Nucleus accumbens (tissue), 56 donors: ENCODE data around the gene SAMD1.

Experiments
- DNase-seq, 56 donors: peaks; one replicate each; lab custom pipeline; 2025; lab: John Stamatoyannopoulos, UW

The SAMD1 gene

DNA sequence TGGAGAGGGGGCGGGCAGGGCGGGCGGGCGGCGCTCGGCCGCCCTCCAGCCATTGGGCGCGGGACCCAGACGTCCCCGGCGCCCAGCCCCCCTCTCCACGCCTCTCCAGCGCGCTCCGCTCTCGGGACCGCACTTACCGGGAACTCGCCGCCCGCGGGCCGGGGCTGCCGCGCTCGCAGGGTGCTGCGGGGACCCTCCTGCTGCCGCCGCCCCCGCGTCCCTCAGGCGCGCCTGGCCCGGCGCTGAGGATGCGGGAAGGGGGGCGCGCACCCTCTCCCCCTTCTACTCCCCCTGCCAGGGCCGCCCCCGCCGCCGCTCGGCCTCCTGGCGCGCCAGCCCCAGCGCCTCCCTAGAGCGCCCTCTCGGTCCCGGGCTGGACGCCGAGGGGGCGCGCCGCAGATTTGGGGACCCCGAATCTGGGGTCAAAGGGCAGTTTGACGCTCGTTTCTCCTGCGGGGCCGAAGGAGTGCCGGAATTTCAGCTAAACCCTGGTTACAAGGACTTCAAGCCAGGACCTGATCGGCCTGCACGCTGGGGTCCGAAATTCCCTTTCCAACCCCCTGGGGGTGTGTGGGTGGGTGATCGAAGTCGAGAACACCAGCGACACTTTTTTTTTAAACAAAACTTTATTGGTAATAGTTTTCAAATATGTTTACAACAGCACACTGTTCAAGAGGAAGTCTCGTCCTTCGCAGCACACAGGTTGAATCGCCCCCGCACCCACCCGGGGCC, 696 bp upstream of the SAMD1 start:
- DNase-seq: peak in 41 of 56 donors; percentile 51 to 90 (median 79)

DNA sequence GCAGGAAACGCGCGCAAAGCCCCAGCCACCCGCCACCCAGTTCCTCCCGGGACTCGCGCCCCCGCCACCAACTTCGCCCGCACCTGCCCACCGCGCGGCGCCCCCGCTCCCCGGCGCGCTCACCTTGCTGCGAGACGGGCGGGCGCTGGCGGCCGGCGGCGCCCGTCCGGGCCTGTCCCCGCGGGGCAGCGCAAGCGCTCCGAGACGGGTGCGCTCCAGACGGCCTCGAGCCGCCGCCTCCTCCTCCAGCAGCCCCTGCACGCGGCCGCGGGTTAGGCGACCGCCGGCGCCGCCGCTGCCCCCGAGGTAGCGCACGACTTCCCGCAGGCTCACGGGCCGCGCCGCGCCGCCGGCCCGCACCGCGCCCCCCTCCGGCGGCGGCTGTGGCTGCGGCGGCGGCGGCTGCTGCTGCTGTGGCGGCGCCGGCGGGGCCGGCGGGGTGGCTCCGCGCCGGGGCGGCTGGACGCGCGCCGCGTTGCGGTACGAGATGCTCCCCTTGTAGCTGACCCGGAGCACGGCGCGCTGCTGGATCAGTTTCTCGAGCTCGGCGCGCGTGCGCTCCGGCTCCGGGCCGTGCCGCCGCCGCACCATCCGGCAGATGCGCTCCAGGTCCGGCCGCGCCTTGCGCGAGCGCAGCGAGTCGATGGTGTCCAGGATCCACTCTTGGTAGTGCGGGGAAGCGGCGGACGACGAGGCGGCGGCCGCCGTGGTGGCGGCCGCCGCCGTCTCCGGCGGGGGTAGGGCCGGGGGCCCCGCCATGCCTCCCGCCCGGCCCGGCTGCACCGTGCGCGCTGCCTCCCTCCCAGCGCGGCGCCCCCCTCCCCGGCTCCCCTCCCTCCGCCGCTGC, 666 bp downstream of the SAMD1 start:
- DNase-seq: peak in 18 of 56 donors; percentile 16 to 59 (median 32)

DNA sequence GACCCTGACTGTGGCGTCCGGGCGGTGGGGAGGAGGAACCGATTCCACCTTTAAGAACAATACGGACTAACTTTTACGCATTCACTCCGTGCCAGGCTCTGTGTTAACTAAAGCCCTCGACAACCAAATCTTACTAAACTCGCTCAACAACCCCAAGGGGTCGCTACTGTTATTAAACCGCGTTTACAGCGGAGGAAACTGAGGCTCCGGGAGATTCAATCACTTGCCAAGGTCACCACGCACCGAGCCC, 1.2 kb downstream of the SAMD1 start:
- DNase-seq: no peak

DNA sequence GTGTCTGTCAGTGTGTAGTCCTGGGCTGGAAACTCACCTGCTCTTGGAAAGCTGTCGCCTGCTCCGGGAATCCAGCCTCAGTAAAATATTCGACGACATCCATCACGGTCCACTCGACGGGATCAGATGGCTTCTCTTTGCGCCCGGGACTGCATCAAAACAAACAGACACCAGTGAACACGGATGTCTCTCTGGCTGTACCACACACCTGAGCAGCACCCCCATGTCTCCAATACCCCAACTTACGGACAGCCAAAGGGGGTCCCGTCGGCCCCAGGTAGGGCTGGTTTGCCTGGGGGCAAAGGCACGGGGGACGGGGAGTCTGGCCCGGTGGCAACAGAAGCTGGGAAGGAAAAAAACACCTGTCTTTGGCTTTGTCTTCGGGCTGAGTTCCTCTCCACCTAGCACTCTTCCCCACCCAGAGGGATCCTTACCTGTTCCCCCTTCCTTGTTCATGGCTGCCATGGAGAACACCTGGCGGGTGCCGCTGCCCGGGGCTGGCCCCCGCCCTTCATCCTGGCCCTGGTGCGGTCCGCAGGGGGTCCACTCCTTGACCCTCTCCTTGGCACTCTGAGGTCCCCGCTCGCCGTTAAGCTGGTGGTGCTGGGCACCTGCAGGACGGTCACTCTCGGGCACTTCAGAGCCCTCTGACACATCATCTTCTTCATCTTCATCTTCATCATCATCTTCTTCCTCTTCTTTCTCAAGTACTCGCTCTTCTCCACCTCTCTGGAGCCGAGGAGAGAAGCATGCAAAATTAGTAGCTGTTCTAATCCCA, 1.7 kb downstream of the SAMD1 start:
- DNase-seq: no peak

DNA sequence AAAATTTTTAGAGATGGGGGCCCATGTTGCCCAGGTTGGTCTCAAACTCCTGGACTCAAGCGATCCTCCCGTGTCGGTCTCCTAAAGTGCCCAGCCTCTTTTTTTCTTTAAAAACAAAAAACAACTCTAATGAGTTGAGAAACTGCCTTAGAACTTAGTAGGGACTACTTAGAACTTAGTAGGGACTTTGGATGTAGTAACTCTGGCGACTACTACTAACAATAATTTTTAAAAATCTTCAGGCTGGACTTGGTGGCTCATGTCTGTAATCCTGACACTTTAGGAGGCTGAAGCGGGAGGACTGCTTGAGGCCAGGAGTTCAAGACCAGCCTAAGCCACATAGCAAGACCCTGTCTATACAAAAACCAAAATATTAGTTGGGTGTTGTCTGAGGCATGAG, 4.5 kb downstream of the SAMD1 start:
- DNase-seq: no peak

DNA sequence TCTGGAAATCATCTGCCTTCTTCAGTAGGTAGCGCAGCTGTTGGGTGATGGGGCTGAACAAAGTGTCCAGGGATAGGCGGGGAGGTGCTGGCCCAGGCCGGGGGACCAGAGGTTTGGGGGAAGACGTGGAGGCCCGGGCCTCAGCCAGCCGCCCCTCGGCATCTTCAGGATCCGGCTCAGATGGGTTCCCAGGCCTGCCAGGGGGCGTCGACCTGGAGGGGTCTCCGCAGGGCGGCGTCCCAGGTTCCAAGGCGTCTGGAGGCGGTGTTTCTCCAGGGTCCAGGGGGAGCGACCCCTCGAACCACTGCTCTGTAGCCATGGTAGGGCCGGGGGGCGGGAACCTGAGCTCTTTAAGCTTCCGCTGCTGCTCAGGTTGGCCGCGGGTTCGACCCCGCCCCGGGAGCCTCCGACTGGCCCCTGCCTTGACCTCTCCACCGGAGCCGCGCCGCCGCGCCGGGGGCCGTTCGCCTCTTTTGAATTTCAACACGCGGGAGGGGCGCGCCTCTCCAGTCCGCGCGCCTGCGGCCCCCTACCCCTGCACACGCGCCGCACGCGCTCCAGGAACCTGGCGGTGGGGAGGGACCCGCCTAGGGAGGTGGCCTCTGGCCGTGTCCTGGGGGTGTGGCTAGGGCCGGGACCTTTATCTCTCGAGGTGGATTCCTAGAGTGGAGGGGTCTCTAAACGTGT, 5.1 kb downstream of the SAMD1 start, which contains the start of gene C19orf67:
C19orf67 (minus strand) TSS at position 475 of the 687 bp plus-strand sequence; CDS start at position 319, 156 bp downstream.
- no peak for DNase-seq

DNA sequence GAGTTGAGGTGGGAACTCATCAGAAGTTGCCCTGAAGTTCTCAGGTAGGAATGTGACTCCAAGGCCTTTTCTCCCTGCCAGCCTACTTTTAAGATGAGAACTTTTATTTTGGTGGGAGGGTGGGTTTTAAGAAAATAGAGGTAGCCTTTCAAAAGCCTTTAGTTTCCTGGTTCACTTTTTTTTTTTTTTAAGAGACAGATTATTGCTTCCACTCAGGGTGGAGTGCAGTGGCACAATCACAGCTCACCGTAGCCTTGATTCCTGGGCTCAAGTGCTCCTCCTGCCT, 7.9 kb downstream of the SAMD1 start:
- no peak for DNase-seq

DNA sequence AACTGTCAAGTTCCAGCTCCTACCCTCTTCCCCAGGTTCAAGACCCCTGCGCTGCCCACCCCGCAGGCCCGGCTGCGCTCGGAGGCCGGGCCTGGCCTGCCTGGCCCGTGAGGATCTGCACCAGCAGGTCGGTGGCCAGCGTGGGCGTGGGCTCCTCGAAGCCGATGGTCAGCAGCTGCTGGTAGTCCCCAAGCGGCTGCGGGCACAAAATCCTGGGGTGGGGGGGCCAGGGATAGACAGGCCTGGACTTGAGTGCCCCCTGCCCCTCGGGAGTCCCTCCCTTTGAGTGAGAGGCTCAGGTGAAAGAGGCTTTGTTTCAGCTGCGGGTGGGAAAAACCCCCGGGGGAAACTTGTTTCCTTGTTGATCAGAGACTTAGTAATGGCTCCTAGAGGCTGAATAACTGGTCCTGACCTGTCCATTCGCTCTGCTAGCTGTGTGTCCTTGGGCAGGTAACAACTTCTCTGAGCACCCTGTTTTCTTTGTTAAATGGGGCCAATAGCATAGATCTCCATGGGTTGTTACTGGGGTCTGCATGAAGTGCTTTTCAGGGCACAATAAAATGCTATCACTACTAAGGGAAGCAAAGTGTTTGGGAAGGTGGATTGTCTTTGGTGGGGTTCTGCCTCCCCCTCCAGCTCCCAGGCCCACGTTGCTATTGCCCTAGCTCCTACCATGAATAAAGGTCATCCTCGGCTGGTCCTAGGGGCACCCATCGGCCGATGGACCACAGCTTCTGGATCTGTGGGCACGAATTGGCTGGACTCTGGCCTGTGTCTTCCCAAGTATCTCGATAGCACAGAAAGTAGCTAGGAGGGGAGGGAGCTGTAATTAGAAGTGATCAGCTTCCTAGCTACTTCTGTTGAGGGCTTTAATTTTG, 8.5 kb downstream of the SAMD1 start:
- peak in 14 of 56 donors; percentile 29 to 81 (median 50) for DNase-seq

DNA sequence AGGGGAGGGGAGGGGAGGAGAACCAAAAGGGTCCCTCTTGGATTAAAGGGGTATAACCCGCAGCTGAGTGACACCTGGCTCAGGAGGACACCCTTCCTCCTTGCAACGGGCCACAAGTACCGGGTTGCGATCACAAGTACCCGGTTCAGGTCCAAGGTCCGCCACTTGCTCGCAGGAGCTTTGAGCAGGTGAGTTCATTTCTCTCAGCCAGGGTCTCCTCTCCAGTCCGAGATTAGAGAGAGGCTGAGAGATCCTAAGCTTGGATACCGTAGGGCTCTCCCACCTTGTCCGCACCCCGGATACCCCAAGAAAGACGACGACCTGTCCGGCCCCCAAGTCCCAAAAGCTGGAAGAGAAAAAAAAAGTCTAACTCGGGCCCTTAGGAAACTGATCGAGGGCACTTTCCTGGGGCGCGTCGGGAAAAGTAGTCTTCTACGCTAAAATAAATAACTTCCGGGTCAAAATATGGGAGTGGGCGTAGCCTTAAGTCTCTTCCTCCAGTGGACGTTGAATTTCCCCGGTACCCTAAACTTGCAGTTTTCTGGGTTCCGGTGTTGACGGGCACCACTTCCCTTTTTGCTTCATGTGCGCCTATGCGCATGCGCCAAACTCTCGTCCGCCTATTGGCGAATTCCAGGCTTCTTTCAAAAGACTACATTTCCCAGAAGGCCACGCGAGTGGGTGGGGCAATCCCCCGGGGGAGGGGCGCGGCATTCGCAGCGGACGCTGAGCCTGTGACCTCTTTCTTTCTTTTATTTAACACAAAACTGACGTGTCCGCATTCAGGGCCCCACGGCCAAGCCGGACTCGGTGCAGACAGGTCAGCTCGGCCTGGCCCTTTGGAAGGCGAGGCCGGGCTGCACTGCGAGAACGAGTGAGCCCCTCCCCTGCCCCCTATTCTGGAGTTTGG, 9.4 kb downstream of the SAMD1 start:
- peak; percentile 74 to 99 (median 97) for DNase-seq

DNA sequence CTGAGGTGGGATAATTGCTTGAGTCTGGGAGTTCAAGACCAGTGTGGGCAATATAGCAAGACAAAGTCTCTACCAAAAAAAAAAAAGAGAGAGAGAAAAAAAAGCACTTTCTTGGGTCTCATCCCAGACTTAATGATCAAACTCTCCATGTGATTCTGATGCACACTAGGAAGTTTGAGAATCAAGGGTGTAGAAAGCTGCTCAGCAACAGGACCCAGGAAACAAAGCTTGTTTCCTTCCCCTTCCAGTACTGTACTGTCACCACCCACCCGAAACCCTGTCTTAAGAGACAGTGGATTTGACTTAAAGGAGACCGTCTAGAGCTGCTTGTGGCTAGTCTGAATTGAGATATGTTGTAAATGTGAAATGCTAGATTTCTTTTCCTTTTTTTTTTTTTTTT, 12.1 kb downstream of the SAMD1 start:
- DNase-seq: no peak

DNA sequence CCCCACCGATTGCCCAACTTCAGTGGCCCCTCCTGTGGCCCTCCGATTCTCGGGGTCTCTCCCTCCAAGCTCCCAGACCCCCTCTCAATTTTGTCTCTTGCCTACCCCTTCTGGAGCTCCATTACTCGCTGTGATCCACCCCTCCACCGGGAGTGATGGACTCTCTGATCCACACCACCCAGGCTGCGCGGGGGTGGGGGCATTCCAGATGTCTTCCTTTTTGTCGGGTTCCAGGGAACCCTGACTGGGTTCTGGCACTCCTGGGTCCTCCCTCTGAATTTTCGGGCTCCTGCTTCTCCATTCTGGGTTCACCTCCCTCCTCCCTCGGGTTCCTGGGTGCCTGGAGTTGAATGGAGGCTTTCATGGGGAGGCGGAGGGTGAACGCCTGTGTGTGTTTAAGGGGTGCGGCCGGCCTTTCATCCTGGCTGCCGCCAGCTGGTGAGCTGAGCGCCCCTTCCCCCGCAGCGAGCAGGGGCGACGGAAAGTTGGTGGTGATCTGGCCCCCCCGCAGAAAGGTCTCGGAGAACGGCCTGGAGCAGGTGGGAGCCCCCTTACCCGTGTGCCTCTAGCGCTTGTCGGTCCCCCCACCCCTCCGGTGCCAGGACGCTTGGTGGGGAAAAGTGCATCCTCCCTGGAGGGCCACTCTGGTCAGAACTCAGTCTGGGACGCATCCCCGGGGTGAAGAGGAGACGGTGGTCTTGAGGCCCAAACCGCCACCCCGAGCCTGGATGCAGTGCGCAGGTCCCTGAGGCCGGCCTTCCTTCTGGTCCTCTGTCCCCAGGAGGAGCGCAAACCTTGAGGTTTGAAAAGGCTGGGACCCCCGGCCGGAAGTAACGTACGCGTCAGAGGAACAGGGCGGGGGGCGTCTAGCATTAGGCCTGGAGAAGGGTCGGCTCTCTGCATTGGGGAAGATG, 16.4 kb downstream of the SAMD1 start:
- peak in 29 of 56 donors; percentile 14 to 74 (median 49) for DNase-seq

DNA sequence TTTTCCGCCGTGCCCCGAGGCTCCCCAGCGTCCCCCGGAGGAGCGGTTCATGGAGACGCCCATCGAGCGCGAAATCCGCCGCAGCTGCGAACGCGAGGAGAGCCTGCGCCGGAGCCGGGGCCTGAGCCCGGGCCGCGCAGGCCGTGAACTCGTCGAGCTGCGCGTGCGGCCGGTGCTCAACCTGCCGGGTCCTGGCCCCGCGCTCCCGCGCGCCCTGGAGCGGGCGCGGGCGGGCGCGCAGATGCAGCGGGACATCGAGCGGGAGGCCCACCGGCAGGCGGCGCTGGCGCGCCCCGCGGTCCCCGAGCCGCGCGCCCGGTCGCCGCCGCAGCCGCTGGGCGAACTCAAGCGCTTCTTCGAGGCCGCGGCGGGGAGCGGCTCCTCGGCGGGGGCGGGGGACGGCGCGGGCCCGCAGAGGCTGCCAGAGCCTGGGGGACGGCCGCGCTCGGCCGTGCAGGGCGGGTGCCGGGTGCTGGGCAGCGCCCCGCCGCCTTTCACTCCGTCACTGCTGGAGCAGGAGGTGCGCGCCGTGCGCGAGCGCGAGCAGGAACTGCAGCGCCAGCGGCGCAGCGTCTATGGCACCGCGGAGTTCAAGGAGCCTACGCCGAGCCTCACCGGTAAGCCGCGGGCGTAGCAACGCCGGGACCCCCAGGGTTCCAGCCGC, 17.2 kb downstream of the SAMD1 start:
- peak in 49 of 56 donors; percentile 25 to 86 (median 65) for DNase-seq

DNA sequence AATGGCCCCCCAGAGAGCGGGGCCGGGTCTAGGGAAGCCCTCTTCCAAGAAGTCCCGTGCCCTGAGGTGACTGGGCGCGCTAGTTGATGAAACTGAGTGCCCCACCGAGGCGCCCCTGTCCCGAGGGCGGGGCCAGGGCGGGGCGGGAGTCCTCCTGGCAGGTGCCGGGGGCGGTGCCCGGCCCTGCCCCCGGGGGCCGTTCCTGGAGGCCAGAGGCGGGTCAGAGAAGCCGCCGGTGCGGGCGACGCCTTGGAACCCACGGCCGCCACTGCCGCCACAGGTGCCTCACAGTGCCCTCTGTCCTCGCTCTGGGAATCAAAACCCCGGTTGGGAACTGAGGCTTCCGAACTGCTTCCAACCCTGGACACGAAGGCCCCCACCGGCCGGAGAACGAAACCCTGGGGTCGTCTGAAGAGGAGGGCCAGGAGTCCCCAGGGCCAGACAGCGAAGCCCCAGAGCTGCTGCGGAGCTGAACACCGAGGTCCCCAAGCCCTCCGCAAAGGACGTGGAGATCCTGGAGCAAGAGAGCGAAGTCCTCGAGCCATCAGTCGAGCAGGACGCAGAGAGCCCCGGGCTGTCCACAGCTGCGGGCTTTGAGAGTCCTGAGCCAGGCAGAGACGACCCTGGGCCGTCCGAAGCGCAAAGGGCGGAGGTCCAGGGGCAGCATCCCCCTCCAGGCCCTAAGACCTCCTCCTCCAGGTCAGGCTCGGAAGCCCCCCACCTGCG, 17.9 kb downstream of the SAMD1 start, which contains the start of gene MISP3:
MISP3 (plus strand) TSS at position 252 of the 726 bp plus-strand sequence. CDS start 524 bp downstream, outside the sequence.
- DNase-seq: peak in 12 of 56 donors; percentile 7 to 55 (median 34)

DNA sequence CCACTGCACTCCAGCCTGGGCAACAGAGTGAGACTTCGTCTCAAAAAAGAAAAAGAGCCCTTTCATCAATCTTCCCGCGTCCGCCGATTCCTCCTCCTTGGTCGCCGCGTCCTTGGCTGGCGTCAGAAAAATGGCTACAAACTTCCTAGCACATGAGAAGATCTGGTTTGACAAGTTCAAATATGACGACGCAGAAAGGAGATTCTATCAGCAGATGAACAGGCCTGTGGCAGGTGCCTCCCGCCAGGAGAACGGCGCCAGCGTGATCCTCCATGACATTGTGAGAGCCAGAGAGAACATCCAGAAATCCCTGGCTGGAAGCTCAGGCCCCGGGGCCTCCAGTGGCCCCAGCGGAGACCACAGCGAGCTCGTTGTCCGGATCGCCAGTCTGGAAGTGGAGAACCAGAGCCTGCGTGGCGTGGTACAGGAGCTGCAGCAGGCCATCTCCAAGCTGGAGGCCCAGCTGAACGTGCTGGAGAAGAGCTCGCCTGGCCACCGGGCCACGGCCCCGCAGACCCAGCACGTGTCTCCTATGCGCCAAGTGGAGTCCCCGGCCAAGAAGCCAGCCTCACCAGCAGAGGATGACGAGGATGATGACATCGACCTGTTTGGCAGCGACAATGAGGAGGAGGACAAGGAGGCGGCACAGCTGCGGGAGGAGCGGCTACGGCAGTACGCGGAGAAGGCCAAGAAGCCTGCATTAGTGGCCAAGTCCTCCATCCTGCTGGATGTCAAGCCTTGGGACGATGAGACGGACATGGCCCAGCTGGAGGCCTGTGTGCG, 20.1 kb downstream of the SAMD1 start:
- DNase-seq: no peak

DNA sequence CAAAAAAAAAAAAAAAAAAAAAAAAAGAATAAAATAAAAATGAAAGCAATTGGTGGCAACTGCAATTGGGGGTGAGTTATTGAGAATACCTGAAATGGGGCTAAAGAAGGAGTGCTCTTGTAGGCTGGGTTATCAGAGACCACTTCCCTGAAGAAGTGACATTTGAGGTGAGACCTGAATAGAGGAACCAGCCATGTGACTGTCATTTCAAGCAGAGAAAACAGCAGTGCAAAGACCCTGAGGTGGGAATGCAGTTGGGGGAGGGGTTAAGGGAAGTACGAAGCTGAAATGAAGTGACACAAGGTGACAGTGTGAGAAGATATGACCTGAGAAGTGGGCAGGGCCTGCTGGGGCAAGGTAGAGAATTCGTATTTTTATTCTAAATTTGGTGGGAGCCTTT, 24.4 kb downstream of the SAMD1 start:
- DNase-seq: no peak
